GM12878 (cell line): ENCODE results near the gene RAB22A. TPM values are rescaled to one million over a fixed set of nuclear protein-coding genes. Genes with fewer than 3 reads are reported as not detected.

Experiments used
- ATAC-seq: fragments of 200-7000 bp; cut with Tn5 transposase; 3 replicates; pipeline ENCODE4 v1.9.1; 2020; ENCODE audit warnings: mild to moderate bottlenecking, moderate library complexity
- BruUV-seq: library from RNA; stranded (reverse); fragments of 400-500 nt; replicated peaks from 2 replicates; lab custom pipeline; 2021; lab: Mats Ljungman, UMichigan
- CTCF ChIA-PET: fragments of 300-600 bp; sonication (Branson Sonifier 250); formaldehyde crosslinking; extraction: SDS; loops from one replicate; lab custom pipeline; 2021; ENCODE audit warnings: inconsistent platforms; lab: Yijun Ruan, JAX
- POLR2A ChIA-PET: fragments of 350-600 bp; formaldehyde crosslinking; extraction: SDS; loops from one replicate; lab custom pipeline; 2021; ENCODE audit warnings: inconsistent platforms; lab: Charles Lee
- RAD21 ChIA-PET: fragments of 300-600 bp; sonication (Branson Sonifier 250); formaldehyde crosslinking; loops from one replicate; lab custom pipeline; 2023; ENCODE audit warnings: antibody characterized with exemption; ENCODE audit not compliant: unreplicated experiment; lab: Charles Lee
- SMC1A ChIA-PET: fragments of 300-600 bp; sonication (Branson Sonifier 250); formaldehyde crosslinking; loops from one replicate; lab custom pipeline; 2023; ENCODE audit not compliant: unreplicated experiment, uncharacterized antibody; lab: Charles Lee
- DNase-seq: peaks from one replicate; pipeline ENCODE4 v3.0.0-alpha.2; 2011; ENCODE audit warnings: low read depth, low spot score
- FAIRE-seq: peaks from 3 replicates; lab custom pipeline; 2011; peaks lifted over from hg19 to GRCh38; lab: Jason Lieb, UNC
- H2AFZ ChIP-seq: 2 replicates; pipeline ENCODE4 v1.6.0; 2011; ENCODE audit warnings: low read depth, low read length, control low read depth; ENCODE audit not compliant: control insufficient read depth
- H3K27ac ChIP-seq: 2 replicates; pipeline ENCODE4 v1.5.1; 2011; ENCODE audit warnings: control low read depth; ENCODE audit not compliant: control insufficient read depth, insufficient read depth
- H3K27me3 ChIP-seq, 2 experiments: replicated peaks in 1 of 2; 2 replicates each; pipeline versions ENCODE4 v1.6.0 to v1.6.1; 2011; ENCODE audit warnings: low read length in 1 of 2; ENCODE audit not compliant: control insufficient read depth in 2 of 2, insufficient read depth in 2 of 2
- H3K36me3 ChIP-seq, 2 experiments: 2 replicates each; pipeline ENCODE4 v1.5.1; 2011; ENCODE audit warnings: low read length in 1 of 2; ENCODE audit not compliant: control insufficient read depth in 2 of 2, insufficient read depth in 2 of 2
- H3K4me1 ChIP-seq: 2 replicates; pipeline ENCODE4 v1.6.1; 2011; ENCODE audit warnings: mild to moderate bottlenecking, low read length, moderate library complexity, mixed read lengths; ENCODE audit not compliant: control insufficient read depth, insufficient read depth
- H3K4me2 ChIP-seq: 2 replicates; pipeline ENCODE4 v1.6.0; 2011; ENCODE audit warnings: control low read depth; ENCODE audit not compliant: control insufficient read depth, insufficient read depth
- H3K4me3 ChIP-seq: fragments of 200-600 bp; sonication (generic); 2 replicates; pipeline ENCODE4 v1.5.1; 2016
- H3K79me2 ChIP-seq: 2 replicates; pipeline ENCODE4 v1.6.0; 2011; ENCODE audit warnings: low read length; ENCODE audit not compliant: control insufficient read depth, insufficient read depth
- H3K9ac ChIP-seq: 2 replicates; pipeline ENCODE4 v1.8.0; 2011; ENCODE audit warnings: low read length, control low read depth, mixed read lengths; ENCODE audit not compliant: control insufficient read depth, insufficient read depth
- H3K9me3 ChIP-seq: replicated peaks from 3 replicates; pipeline ENCODE4 v1.5.1; 2011; ENCODE audit warnings: mild to moderate bottlenecking, low read length; ENCODE audit not compliant: control insufficient read depth, insufficient read depth
- H4K20me1 ChIP-seq: 2 replicates; pipeline ENCODE4 v1.6.0; 2011; ENCODE audit not compliant: control insufficient read depth, insufficient read depth
- EZH2 ChIP-seq: IDR thresholded peaks from 2 replicates; pipeline ENCODE4 v1.6.1; 2012; ENCODE audit warnings: low read depth, mild to moderate bottlenecking, control low read depth, inconsistent platforms, low read length, borderline replicate concordance; ENCODE audit not compliant: control insufficient read depth
- MYC ChIP-seq: IDR thresholded peaks from 2 replicates; pipeline ENCODE4 v1.6.1; 2011; ENCODE audit warnings: mild to moderate bottlenecking, low read length, moderate library complexity, inconsistent platforms; ENCODE audit not compliant: insufficient read depth, insufficient replicate concordance, insufficient read length, severe bottlenecking
- NR2C2 ChIP-seq: IDR thresholded peaks from 2 replicates; pipeline ENCODE4 v1.6.1; 2011; ENCODE audit warnings: borderline replicate concordance, low read depth; ENCODE audit not compliant: control insufficient read depth, insufficient read length
- SREBF2 ChIP-seq: IDR thresholded peaks from 2 replicates; pipeline ENCODE4 v1.6.1; 2012; ENCODE audit warnings: mild to moderate bottlenecking, low read length
- TCF12 ChIP-seq: IDR thresholded peaks from 2 replicates; pipeline ENCODE4 v1.6.1; 2011; ENCODE audit warnings: low read depth, mild to moderate bottlenecking, low read length
- WGBS: methylation state at CpG from one replicate; pipeline ENCODE4 v1.1.6; 2016; ENCODE audit warnings: low lambda C conversion rate; ENCODE audit not compliant: insufficient replicate concordance, insufficient coverage; ENCODE audit errors: missing lambda C conversion rate; 5-methylcytosine and 5-hydroxymethylcytosine counted together
- in situ Hi-C: fragments of 300-500 bp; cut with MboI; formaldehyde crosslinking; loops from 9 replicates; pipeline ENCODE4 v1.14.3; 2018; ENCODE audit warnings: mixed read lengths
- intact Hi-C: fragments of 100-400 bp; cut with micrococcal nuclease; formaldehyde crosslinking; loops from one replicate; pipeline ENCODE4 v1.14.2; 2022; ENCODE audit not compliant: unreplicated experiment
- polyA plus RNA-seq, 11 experiments: library from polyadenylated mRNA; depleted of rRNA in 4 of 11; unstranded in 6 of 11; stranded (reverse) in 5 of 11; fragments of >200 nt; fragmentation: Nextera tagmentation in 4 of 11; fragmentation: Illumina TruSeq in 1 of 11; extraction: Ambion mirVana in 4 of 11; extraction: Trizol in 1 of 11; gene quantifications; 1 replicate in 1 of 11; 2 replicates in 10 of 11; pipeline versions ENCODE4 v1.2.1 to v1.2.3, GENCODE V29; 2011 to 2016; ENCODE audit warnings: inconsistent platforms in 2 of 11, missing spikeins in 2 of 11, low read depth in 1 of 11
- total RNA-seq, 4 experiments: library from RNA; depleted of rRNA in 3 of 4; stranded (reverse); fragments of >200 nt in 3 of 4; fragmentation: Illumina TruSeq in 1 of 4; extraction: Trizol in 1 of 4; gene quantifications; 2 replicates each; pipeline versions ENCODE4 v1.2.1 to v1.2.3, GENCODE V29; 2013 to 2021
- TF ChIP-seq, protein P1 (sequence below): IDR thresholded peaks from 2 replicates; pipeline ENCODE4 v1.6.1; 2012; ENCODE audit warnings: low read depth, low read length, improper control_type of control experiment
- TF ChIP-seq, protein P2 (sequence below): fragments of 150-350 bp; IDR thresholded peaks from 2 replicates; pipeline ENCODE4 v1.6.1; 2014; ENCODE audit warnings: mild to moderate bottlenecking, low read depth, low read length
- TF ChIP-seq, protein P3 (sequence below): fragments of 450-650 bp; IDR thresholded peaks from 2 replicates; pipeline ENCODE4 v1.6.1; 2017; ENCODE audit warnings: mild to moderate bottlenecking

Gene RAB22A
- total and polyA plus RNA-seq, 10 of the 15 experiments (the other 5 are each of a cell fraction or from before 2014, with no cell fraction given) = 2.7 to 12.0 (median 10.0) TPM

DNA sequence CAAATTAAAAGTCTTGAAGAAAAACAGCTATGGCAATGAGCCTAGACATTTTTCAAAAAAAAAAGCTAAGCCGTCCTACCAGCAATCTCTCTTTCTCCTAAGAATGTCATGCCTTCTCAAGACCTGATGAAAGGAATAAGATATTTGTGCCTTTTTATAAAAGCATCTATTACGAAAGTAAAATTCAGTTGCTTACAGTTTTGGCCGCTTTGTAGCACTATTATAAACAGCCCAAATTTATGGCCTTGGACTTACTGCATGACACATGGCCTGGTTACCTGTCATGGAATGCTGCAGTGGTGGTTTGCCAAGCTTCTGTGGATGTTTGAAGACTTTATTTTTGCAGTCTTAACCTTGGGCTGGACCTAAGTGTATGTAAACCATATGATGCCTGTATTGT, 57.4 kb downstream of the RAB22A start:
- no peaks in the 10 kb centered on the region for H3K9me3 ChIP-seq
- no peak for DNase-seq
- no peaks in the 10 kb centered on the region for H3K4me1 ChIP-seq
- no peak overlapping the region for H3K4me3 ChIP-seq
- FAIRE-seq = no peak
- no peaks in the 10 kb centered on the region for H3K27me3 ChIP-seq
- H3K79me2 ChIP-seq = no peaks in the 10 kb centered on the region
- ATAC-seq = no peak
- no peak overlapping the region for H3K4me2 ChIP-seq
- ChIA-PET RAD21 (no interaction called here), SMC1A (interaction anchor here (1.6 kb wide), 1 partner anchor 37 kb away, joined by 4 read pairs; no protein-coding TSS in a partner anchor), CTCF (no interaction called here), POLR2A (interaction anchor here (0.5 to 0.6 kb wide), 2 partner anchors 20 to 700 kb away, joined by 3 read pairs; no protein-coding TSS in a partner anchor)
- no peak overlapping the region for H3K27ac ChIP-seq
- H3K9ac ChIP-seq = no peak overlapping the region
- whole genome bisulfite sequencing = 95% methylated on average over 3 of the region's 3 CpGs
- no peaks in the 10 kb centered on the region for H4K20me1 ChIP-seq
- peaks cover 1% of the 10 kb centered on the region in 2 experiments; a peak in 2 of 4 replicates for H3K36me3 ChIP-seq
- H2AFZ ChIP-seq = no peak overlapping the region
- TF ChIP-seq, protein P1, sequence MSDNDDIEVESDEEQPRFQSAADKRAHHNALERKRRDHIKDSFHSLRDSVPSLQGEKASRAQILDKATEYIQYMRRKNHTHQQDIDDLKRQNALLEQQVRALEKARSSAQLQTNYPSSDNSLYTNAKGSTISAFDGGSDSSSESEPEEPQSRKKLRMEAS = no peak
- TF ChIP-seq EZH2 (no peak), SREBF2 (no peak), MYC (no peak), NR2C2 (no peak), TCF12 (no peak)
- TF ChIP-seq, protein P2, sequence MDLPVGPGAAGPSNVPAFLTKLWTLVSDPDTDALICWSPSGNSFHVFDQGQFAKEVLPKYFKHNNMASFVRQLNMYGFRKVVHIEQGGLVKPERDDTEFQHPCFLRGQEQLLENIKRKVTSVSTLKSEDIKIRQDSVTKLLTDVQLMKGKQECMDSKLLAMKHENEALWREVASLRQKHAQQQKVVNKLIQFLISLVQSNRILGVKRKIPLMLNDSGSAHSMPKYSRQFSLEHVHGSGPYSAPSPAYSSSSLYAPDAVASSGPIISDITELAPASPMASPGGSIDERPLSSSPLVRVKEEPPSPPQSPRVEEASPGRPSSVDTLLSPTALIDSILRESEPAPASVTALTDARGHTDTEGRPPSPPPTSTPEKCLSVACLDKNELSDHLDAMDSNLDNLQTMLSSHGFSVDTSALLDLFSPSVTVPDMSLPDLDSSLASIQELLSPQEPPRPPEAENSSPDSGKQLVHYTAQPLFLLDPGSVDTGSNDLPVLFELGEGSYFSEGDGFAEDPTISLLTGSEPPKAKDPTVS = no peak
- TF ChIP-seq, protein P3, sequence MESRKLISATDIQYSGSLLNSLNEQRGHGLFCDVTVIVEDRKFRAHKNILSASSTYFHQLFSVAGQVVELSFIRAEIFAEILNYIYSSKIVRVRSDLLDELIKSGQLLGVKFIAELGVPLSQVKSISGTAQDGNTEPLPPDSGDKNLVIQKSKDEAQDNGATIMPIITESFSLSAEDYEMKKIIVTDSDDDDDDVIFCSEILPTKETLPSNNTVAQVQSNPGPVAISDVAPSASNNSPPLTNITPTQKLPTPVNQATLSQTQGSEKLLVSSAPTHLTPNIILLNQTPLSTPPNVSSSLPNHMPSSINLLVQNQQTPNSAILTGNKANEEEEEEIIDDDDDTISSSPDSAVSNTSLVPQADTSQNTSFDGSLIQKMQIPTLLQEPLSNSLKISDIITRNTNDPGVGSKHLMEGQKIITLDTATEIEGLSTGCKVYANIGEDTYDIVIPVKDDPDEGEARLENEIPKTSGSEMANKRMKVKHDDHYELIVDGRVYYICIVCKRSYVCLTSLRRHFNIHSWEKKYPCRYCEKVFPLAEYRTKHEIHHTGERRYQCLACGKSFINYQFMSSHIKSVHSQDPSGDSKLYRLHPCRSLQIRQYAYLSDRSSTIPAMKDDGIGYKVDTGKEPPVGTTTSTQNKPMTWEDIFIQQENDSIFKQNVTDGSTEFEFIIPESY = no peak
- intact Hi-C loops = no loop called here
- no TSS peak for BruUV-seq
- in situ Hi-C loops = no loop called here
